Cardiac septum (tissue), 1 donor: ENCODE results near the gene SLFN5. TPM values are rescaled to one million over a fixed set of nuclear protein-coding genes. Genes with fewer than 3 reads are reported as not detected.
A peak's percentile ranks its signal among the peaks of the same experiment; 100 is the strongest.
"Not testable (repeated sequence)": the region's sequence is repeated elsewhere in the genome, so short reads cannot be mapped to it uniquely, and the experiment has no call there.

Experiments
- DNase-seq: peaks from one replicate; pipeline ENCODE4 v3.0.0-alpha.2; 2020; ENCODE audit warnings: low spot score
- intact Hi-C: fragments of 100-400 bp; cut with DNase I; formaldehyde crosslinking; loops from one replicate; pipeline ENCODE4 v1.14.0; 2022
- long read RNA-seq: library from polyadenylated mRNA; unstranded; transcript quantifications from one replicate; pipeline ENCODE4 v2.0.0, GENCODE V29; 2021
- total RNA-seq: library from RNA; stranded (reverse); fragmentation: NEBNext Ultra II Directional; extraction: Animal tissue kit (Norgen Biotek cat#: 25700); gene quantifications from one replicate; pipeline ENCODE4 v1.2.1, GENCODE V29; 2021
- donor health status: DM: no; HTN: no; CAD: no.

SLFN5 gene
- 13.8 TPM for total RNA-seq
- long read RNA-seq, full-length matches to known transcripts, result 4 of 11 reads
- long read RNA-seq, partial matches to known transcripts, result 4 of 11 reads
- long read RNA-seq, other reads (novel, unspliced or antisense), result 3 of 11 reads

GRCh38 chr17:35242805-35243560, at the start of gene SLFN5:
TSS of gene SLFN5 (plus strand) at chr17:35243072. CDS start at chr17:35258691, 15,619 bp downstream.
- intact Hi-C loops, result loop anchor here (5.0 kb wide), 3 partner anchors 69 to 294 kb away; partner anchors contain the start of genes SLFN12 and SLFN12L
- DNase-seq, result peak; percentile 97

DNA sequence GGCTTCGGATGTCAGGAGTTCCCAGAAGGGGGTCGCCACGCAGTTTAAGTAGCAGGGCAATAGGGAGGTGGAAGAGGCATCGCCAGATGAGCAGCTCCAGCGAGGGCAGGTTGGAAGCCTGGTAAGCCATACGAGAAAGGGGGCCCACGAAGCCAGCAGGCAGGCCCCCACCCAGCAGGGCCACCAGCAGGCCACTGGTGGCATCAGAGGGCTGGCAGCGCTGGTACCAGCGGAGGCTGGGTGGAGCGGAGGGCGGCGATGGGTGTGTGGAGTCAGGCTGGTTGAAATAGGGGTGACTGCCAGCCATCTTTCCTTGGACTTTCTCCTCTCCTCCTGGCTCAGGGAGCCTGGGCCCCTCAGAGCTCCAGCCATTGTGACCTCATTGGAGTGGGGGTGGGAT, 48.9 kb upstream of the SLFN5 start, which contains the start of gene SLC35G3:
TSS of gene SLC35G3 (minus strand) at position 393 of the 400 bp plus-strand sequence. CDS start at position 307, 86 bp downstream.
- intact Hi-C loops, DNase-seq: not testable (repeated sequence)

DNA sequence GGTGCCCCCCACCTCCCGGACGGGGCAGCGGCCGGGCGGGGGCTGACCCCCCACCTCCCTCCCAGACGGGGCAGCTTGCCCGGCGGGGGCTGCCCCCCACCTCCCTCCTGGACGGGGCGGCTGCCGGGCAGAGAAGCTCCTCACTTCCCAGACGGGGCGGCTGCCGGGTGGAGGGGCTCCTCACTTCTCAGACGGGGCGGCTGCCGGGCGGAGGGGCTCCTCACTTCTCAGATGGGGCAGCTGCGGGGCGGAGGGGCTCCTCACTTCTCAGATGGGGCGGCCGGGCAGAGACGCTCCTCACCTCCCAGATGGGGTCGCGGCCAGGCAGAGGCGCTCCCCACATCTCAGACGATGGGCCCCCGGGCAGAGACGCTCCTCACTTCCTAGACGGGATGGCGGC, 47.8 kb upstream of the SLFN5 start:
- intact Hi-C loops, result not testable (repeated sequence)

DNA sequence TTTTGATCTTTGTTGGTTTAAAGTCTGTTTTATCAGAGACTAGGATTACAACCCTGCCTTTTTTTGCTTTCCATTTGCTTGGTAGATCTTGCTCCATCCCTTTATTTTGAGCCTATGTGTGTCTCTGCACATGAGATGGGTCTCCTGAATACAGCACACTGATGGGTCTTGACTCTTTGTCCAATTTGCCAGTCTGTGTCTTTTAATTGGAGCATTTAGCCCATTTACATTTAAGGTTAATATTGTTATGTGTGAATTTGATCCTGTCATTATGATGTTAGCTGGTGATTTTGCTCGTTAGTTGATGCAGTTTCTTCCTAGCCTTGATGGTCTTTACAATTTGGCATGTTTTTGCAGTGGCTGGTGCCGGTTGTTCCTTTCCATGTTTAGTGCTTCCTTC, 40.3 kb upstream of the SLFN5 start:
- intact Hi-C loops, DNase-seq: not testable (repeated sequence)

More for the DNA sequence above, 47.8 kb upstream of the SLFN5 start:
- DNase-seq, result not testable (repeated sequence)

- no peak for DNase-seq
- intact Hi-C loops, result no loop called here
These were observed 32.1 kb upstream of the SLFN5 start for GRCh38 chr17:35210741-35211140.

- intact Hi-C loops, result no loop called here
- DNase-seq, result no peak
These were observed 30.2 kb upstream of the SLFN5 start for GRCh38 chr17:35212668-35213067.

GRCh38 chr17:35213412-35213940, 29.4 kb upstream of the SLFN5 start:
- intact Hi-C loops, result no loop called here
- DNase-seq, result no peak

GRCh38 chr17:35214192-35214591, 28.7 kb upstream of the SLFN5 start:
- intact Hi-C loops, result no loop called here
- DNase-seq, result no peak

GRCh38 chr17:35214631-35215273, 28.1 kb upstream of the SLFN5 start:
- DNase-seq, result no peak
- intact Hi-C loops, result no loop called here

DNA sequence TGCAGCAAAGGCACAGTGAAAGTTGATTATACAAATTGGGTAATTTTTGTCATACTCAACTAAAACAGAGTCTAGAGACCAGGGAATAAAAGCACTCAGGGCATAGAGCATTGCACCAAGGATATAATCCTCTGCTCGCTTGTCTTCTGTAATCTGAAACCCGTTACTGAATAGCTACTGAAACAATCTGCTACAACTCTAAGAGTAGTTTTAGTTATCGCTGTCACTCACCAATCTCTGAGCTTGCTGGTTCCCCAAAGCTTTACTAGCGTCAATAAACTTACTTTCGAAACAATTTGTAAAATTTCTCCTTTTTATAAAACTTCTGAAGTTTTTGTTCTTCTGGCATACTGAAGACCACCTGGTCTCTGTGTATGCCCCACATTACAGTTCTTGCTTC, 25.8 kb upstream of the SLFN5 start:
- DNase-seq, result no peak
- intact Hi-C loops, result no loop called here

DNA sequence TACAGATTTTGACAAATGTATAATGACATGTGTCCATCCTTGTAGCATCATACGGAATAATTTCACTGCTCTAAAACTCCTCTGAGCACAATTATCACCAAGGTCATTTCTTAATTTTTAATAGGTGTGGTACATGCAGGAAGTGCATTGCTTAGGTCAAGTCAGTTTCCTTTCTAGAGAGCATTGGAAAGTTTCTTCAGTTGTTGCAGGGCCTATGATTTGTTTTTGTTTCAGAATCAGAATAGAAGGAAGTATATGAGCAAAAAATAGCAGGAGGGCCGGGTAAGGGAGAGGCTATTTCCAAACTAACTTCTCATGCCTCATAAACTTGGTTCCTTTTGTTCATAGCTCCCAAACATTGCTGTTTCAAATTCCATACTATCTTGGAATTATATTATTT, 24.0 kb upstream of the SLFN5 start:
- no peak for DNase-seq
- intact Hi-C loops, result no loop called here

GRCh38 chr17:35222452-35222851, 20.4 kb upstream of the SLFN5 start:
- DNase-seq, result no peak
- intact Hi-C loops, result no loop called here

DNA sequence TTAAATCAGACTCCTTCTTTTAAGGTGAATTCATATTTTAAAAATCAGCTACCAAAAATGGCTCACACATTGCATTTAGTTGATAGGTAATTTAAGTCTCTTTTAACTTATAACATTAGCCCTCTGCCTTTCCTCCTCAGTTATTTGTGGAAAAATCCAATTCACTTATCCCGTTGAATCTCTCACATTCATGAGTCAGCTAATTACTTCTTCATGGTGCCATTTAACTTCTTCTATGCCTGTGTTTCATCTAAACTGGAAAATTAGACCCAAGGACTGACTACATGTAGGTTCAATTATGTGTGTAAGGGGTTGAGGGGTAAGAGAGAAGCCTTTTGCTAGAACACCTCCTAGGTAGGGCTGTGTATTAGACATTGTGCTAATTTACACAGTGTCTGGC, 18.4 kb upstream of the SLFN5 start:
- no peak for DNase-seq
- intact Hi-C loops, result no loop called here

DNA sequence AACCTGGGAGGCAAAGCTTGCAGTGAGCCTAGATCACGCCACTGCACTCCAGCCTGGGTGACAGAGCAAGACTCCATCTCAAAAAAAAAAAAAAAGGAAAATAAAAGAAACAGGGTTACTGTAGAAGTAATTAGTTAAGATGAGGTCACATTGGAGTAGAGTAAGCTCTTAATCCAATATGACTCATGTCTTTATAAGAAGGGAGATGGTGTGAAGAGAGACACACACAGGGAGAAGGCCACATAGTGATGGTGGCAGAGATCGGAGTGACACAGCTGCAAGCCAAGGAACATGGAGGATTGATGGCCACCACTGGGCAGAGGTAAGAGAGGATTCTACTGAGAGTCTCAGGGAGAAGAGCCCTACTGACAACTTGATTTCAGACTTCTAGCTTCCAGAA, 15.3 kb upstream of the SLFN5 start:
- intact Hi-C loops, result no loop called here
- DNase-seq, result no peak

- DNase-seq, result no peak
- intact Hi-C loops, result no loop called here
These were observed 13.2 kb upstream of the SLFN5 start for GRCh38 chr17:35229638-35230037.

DNA sequence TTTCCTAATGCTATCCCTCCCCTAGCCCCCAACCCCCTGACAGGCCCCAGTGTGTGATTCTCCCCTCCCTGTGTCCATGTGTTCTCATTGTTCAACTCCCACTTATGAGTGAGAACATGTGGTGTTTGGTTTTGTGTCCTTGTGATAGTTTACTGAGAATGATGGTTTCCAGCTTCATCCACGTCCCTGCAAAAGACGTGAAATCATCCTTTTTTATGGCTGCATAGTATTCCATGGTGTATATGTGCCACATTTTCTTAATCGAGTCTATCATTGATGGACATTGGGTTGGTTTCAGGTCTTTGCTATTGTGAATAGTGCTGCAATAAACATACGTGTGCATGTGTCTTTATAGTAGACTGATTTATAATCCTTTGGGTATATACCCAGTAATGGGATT, 8.6 kb upstream of the SLFN5 start:
- DNase-seq, intact Hi-C loops: not testable (repeated sequence)

- no peak for DNase-seq
- intact Hi-C loops, result no loop called here
These were observed 7.6 kb upstream of the SLFN5 start for GRCh38 chr17:35235289-35235688.

DNA sequence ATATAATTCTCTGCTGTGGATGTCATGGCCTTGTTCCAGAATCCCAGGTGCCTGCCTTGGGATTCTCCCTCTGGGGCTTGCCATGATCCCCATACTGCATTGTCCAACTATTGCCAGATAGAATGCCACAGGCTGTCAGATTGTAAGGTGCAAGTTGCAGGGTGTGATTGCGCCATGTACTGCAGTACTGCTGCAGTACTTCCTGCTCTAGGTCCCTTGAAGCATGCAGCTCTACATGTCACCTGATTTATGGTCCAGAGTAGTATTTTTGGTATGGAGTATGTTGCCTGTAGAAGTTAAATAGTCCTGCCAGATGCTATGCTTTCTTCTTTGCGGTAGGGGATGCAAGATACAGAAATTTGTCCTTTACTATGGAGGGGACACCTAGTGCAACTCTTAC, 7.0 kb upstream of the SLFN5 start:
- intact Hi-C loops, result no loop called here
- DNase-seq, result no peak

DNA sequence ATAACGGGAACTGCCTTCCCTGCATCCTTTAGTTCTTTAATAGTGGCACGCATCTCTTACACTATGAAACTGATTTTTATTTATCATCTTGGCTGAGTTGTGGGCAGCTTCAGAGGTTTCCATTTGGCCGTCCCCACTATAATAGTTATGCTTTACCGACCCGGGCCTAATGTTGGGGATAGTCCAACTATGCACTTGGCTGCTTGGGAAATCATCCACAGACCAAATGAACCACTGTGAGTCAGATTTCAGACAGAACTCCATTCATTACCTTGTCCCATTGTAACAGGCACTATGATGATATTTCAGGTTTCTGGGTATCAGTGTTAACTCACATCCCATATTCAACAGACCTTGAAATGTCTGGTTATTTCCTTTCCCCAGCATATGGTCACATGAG, 6.1 kb upstream of the SLFN5 start:
- intact Hi-C loops, result no loop called here
- DNase-seq, result no peak

DNA sequence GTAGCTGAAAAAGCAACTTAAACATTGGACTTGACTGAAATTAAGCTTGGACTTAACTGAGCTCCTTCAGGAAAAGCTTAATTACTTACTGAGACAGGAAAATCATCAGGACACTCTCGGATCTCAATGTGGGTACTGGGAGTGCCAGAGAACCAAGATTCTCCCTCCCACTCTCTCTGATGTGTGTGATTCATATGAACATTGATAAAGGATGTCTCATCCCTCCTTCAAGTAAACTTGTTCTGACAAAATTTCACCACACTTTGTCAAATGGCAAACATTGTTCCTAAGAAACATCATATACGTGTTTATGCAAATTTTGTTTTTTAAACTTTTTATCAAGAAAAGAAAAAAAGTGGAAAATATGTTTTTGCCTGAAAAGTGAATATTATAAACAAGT, 4.1 kb upstream of the SLFN5 start:
- DNase-seq, result no peak

More for the DNA sequence above, 4.1 kb upstream of the SLFN5 start:
- intact Hi-C loops, result no loop called here
